IgD-negative memory B cell (primary cell): Measurements from ENCODE around the gene CEMIP2. TPM values are rescaled to one million over a fixed set of nuclear protein-coding genes. Genes with fewer than 3 reads are reported as not detected.
"Not testable (repeated sequence)": the region's sequence is repeated elsewhere in the genome, so short reads cannot be mapped to it uniquely, and the experiment has no call there.

Experiments
- H3K27ac Mint-ChIP-seq, 3 donors: one replicate each; pipeline ENCODE4 v1.8.0; 2020 to 2022; ENCODE audit warnings: mild to moderate bottlenecking in 3 of 3, mixed read lengths in 3 of 3, moderate library complexity in 1 of 3
- H3K27me3 Mint-ChIP-seq: one replicate; pipeline ENCODE4 v1.8.0; 2021; ENCODE audit warnings: mixed read lengths
- H3K36me3 Mint-ChIP-seq: one replicate; pipeline ENCODE4 v1.8.0; 2020; ENCODE audit warnings: mild to moderate bottlenecking, mixed read lengths
- H3K4me1 Mint-ChIP-seq, 3 donors: one replicate each; pipeline ENCODE4 v1.8.0; 2020 to 2022; ENCODE audit warnings: mixed read lengths in 3 of 3, mild to moderate bottlenecking in 1 of 3
- H3K4me3 Mint-ChIP-seq, 4 donors: one replicate each; pipeline ENCODE4 v1.8.0; 2020 to 2022; ENCODE audit warnings: mild to moderate bottlenecking in 4 of 4, mixed read lengths in 4 of 4, moderate library complexity in 3 of 4
- H3K9me3 Mint-ChIP-seq, 3 donors: one replicate each; pipeline ENCODE4 v1.8.0; 2020 to 2021; ENCODE audit warnings: mixed read lengths in 3 of 3, mild to moderate bottlenecking in 1 of 3
- polyA plus RNA-seq: library from polyadenylated mRNA; unstranded; fragments of 300-500 nt; fragmentation: Illumina TruSeq; gene quantifications from one replicate; pipeline ENCODE4 v1.2.3, GENCODE V29; 2021

The CEMIP2 gene
- 7.3 TPM for polyA plus RNA-seq

GRCh38 chr9:71768388-71769174 lies at the start of gene CEMIP2:
TSS of gene CEMIP2 (minus strand) at chr9:71768513. CDS start at chr9:71750373, 18,140 bp downstream.
- H3K27ac Mint-ChIP-seq, result peak within 1 kb of the TSS; percentile 95 to 98 (median 96)
- H3K36me3 Mint-ChIP-seq, result no peaks in the 10 kb centered on the region
- peaks cover 32 to 38% (median 35%) of the 10 kb centered on the region in 3 donors for H3K4me1 Mint-ChIP-seq
- peak within 1 kb of the TSS; percentile 93 to 99 (median 98) for H3K4me3 Mint-ChIP-seq
- no peaks in the 10 kb centered on the region for H3K27me3 Mint-ChIP-seq
- no peaks in the 10 kb centered on the region for H3K9me3 Mint-ChIP-seq

- peaks cover 2% of the 10 kb centered on the region for H3K27me3 Mint-ChIP-seq
- H3K4me3 Mint-ChIP-seq, result peak overlapping the region in 1 of 4 donors; percentile 76
- no peaks in the 10 kb centered on the region for H3K9me3 Mint-ChIP-seq
- peaks cover 11 to 20% (median 15%) of the 10 kb centered on the region in 3 donors for H3K4me1 Mint-ChIP-seq
- no peak overlapping the region for H3K27ac Mint-ChIP-seq
- no peaks in the 10 kb centered on the region for H3K36me3 Mint-ChIP-seq
These were observed 48.7 kb upstream of the CEMIP2 start for GRCh38 chr9:71816916-71817451.

- Mint-ChIP-seq H3K9me3 (no peaks in the 10 kb centered on the region), H3K27me3 (peaks cover 2% of the 10 kb centered on the region), H3K36me3 (no peaks in the 10 kb centered on the region), H3K4me1 (peaks cover 11 to 20% (median 15%) of the 10 kb centered on the region in 3 donors), H3K27ac (peak overlapping the region in 1 of 3 donors; percentile 69), H3K4me3 (no peak overlapping the region)
These were observed 46.5 kb upstream of the CEMIP2 start for GRCh38 chr9:71814815-71815214.

- H3K4me3 Mint-ChIP-seq, result no peak overlapping the region
- peaks cover 10 to 19% (median 13%) of the 10 kb centered on the region in 3 donors for H3K4me1 Mint-ChIP-seq
- no peaks in the 10 kb centered on the region for H3K9me3 Mint-ChIP-seq
- peaks cover 2% of the 10 kb centered on the region for H3K27me3 Mint-ChIP-seq
- H3K36me3 Mint-ChIP-seq, result no peaks in the 10 kb centered on the region
- H3K27ac Mint-ChIP-seq, result peak overlapping the region in 1 of 3 donors; percentile 12
These were observed 45.9 kb upstream of the CEMIP2 start for GRCh38 chr9:71814226-71814625.

GRCh38 chr9:71812385-71812784 lies 44.1 kb upstream of the CEMIP2 start:
- Mint-ChIP-seq H3K4me1 (peaks cover 5 to 19% (median 16%) of the 10 kb centered on the region in 3 donors), H3K27me3 (no peaks in the 10 kb centered on the region), H3K9me3 (no peaks in the 10 kb centered on the region), H3K36me3 (no peaks in the 10 kb centered on the region), H3K4me3 (no peak overlapping the region), H3K27ac (no peak overlapping the region)

- no peaks in the 10 kb centered on the region for H3K27me3 Mint-ChIP-seq
- H3K4me1 Mint-ChIP-seq, result peaks cover 6 to 17% (median 13%) of the 10 kb centered on the region in 3 donors
- no peaks in the 10 kb centered on the region for H3K36me3 Mint-ChIP-seq
- H3K9me3 Mint-ChIP-seq, result no peaks in the 10 kb centered on the region
- peak overlapping the region in 1 of 4 donors; percentile 35 for H3K4me3 Mint-ChIP-seq
- no peak overlapping the region for H3K27ac Mint-ChIP-seq
These were observed 39.8 kb upstream of the CEMIP2 start for GRCh38 chr9:71808068-71808467.

GRCh38 chr9:71806901-71807307 lies 38.6 kb upstream of the CEMIP2 start:
- peak overlapping the region in 1 of 4 donors; percentile 41 for H3K4me3 Mint-ChIP-seq
- H3K9me3 Mint-ChIP-seq, result peaks cover 0 to 7% (median 5%) of the 10 kb centered on the region in 3 donors

GRCh38 chr9:71805096-71805495 lies 36.8 kb upstream of the CEMIP2 start:
- not testable (repeated sequence) for H3K27ac Mint-ChIP-seq, H3K36me3 Mint-ChIP-seq, H3K4me3 Mint-ChIP-seq, H3K9me3 Mint-ChIP-seq, H3K27me3 Mint-ChIP-seq
- peaks cover 9 to 21% (median 19%) of the 10 kb centered on the region in 3 donors for H3K4me1 Mint-ChIP-seq

More at GRCh38 chr9:71806901-71807307, 38.6 kb upstream of the CEMIP2 start:
- Mint-ChIP-seq H3K27ac (no peak overlapping the region), H3K27me3 (no peaks in the 10 kb centered on the region), H3K36me3 (no peaks in the 10 kb centered on the region), H3K4me1 (peaks cover 7 to 21% (median 19%) of the 10 kb centered on the region in 3 donors)

GRCh38 chr9:71801826-71802225 lies 33.5 kb upstream of the CEMIP2 start:
- no peak overlapping the region for H3K4me3 Mint-ChIP-seq
- peaks cover 1% of the 10 kb centered on the region for H3K36me3 Mint-ChIP-seq
- peaks cover 11 to 24% (median 16%) of the 10 kb centered on the region in 3 donors for H3K4me1 Mint-ChIP-seq
- H3K27me3 Mint-ChIP-seq, result no peaks in the 10 kb centered on the region
- H3K9me3 Mint-ChIP-seq, result peaks cover 0 to 7% (median 5%) of the 10 kb centered on the region in 3 donors
- H3K27ac Mint-ChIP-seq, result no peak overlapping the region

GRCh38 chr9:71797266-71797665 lies 29.0 kb upstream of the CEMIP2 start:
- peak overlapping the region in 2 of 4 donors; percentile 43 to 83 for H3K4me3 Mint-ChIP-seq
- peaks cover 39 to 55% (median 44%) of the 10 kb centered on the region in 3 donors for H3K4me1 Mint-ChIP-seq
- peaks cover 1% of the 10 kb centered on the region for H3K27me3 Mint-ChIP-seq
- peaks cover 1% of the 10 kb centered on the region for H3K36me3 Mint-ChIP-seq
- peaks cover 0 to 5% (median 3%) of the 10 kb centered on the region in 3 donors for H3K9me3 Mint-ChIP-seq
- H3K27ac Mint-ChIP-seq, result peak overlapping the region; percentile 6 to 92 (median 14)

GRCh38 chr9:71796100-71796767 lies 27.9 kb upstream of the CEMIP2 start:
- peaks cover 1% of the 10 kb centered on the region for H3K36me3 Mint-ChIP-seq
- peak overlapping the region; percentile 86 to 92 (median 86) for H3K27ac Mint-ChIP-seq
- H3K27me3 Mint-ChIP-seq, result peaks cover 1% of the 10 kb centered on the region
- peaks cover 0 to 4% (median 0%) of the 10 kb centered on the region in 3 donors for H3K9me3 Mint-ChIP-seq
- peaks cover 45 to 57% (median 45%) of the 10 kb centered on the region in 3 donors for H3K4me1 Mint-ChIP-seq
- H3K4me3 Mint-ChIP-seq, result peak overlapping the region; percentile 24 to 83 (median 61)

- H3K36me3 Mint-ChIP-seq, result peaks cover 3% of the 10 kb centered on the region
- H3K27me3 Mint-ChIP-seq, result peaks cover 1% of the 10 kb centered on the region
- peak overlapping the region; percentile 44 to 86 (median 64) for H3K4me3 Mint-ChIP-seq
- H3K27ac Mint-ChIP-seq, result peak overlapping the region; percentile 62 to 96 (median 70)
- H3K4me1 Mint-ChIP-seq, result peaks cover 45 to 57% (median 46%) of the 10 kb centered on the region in 3 donors
- peaks cover 0 to 4% (median 0%) of the 10 kb centered on the region in 3 donors for H3K9me3 Mint-ChIP-seq
These were observed 26.9 kb upstream of the CEMIP2 start for GRCh38 chr9:71795097-71795813.

- H3K36me3 Mint-ChIP-seq, result peaks cover 3% of the 10 kb centered on the region
- peaks cover 1% of the 10 kb centered on the region for H3K27me3 Mint-ChIP-seq
- H3K27ac Mint-ChIP-seq, result peak overlapping the region; percentile 31 to 68 (median 31)
- peaks cover 0 to 4% (median 0%) of the 10 kb centered on the region in 3 donors for H3K9me3 Mint-ChIP-seq
- peaks cover 45 to 54% (median 46%) of the 10 kb centered on the region in 3 donors for H3K4me1 Mint-ChIP-seq
- H3K4me3 Mint-ChIP-seq, result peak overlapping the region in 3 of 4 donors; percentile 7 to 73 (median 72)
These were observed 25.2 kb upstream of the CEMIP2 start for GRCh38 chr9:71793386-71794105.

- Mint-ChIP-seq H3K4me1 (peaks cover 37 to 43% (median 39%) of the 10 kb centered on the region in 3 donors), H3K27me3 (peaks cover 1% of the 10 kb centered on the region), H3K27ac (no peak overlapping the region), H3K9me3 (peaks cover 0 to 4% (median 0%) of the 10 kb centered on the region in 3 donors), H3K4me3 (peak overlapping the region in 1 of 4 donors; percentile 46), H3K36me3 (peaks cover 2% of the 10 kb centered on the region)
These were observed 23.6 kb upstream of the CEMIP2 start for GRCh38 chr9:71791875-71792274.
